HFF-Myc (cell line): Measurements from ENCODE around the gene BTRC.
"Not testable (repeated sequence)": the region's sequence is repeated elsewhere in the genome, so short reads cannot be mapped to it uniquely, and the experiment has no call there.

ENCODE experiments used
- DNase-seq: peaks from one replicate; pipeline ENCODE4 v3.0.0-alpha.2; 2011; ENCODE audit warnings: low read depth; ENCODE audit errors: extremely low read depth
- H3K4me3 ChIP-seq: replicated peaks from 2 replicates; pipeline ENCODE4 v1.5.1; 2011; ENCODE audit warnings: low read depth, mild to moderate bottlenecking, control low read depth, low read length
- TF ChIP-seq, protein P1 (sequence below): IDR thresholded peaks from 2 replicates; pipeline ENCODE4 v1.5.1; 2012; ENCODE audit warnings: mild to moderate bottlenecking, low read depth, low read length, control low read depth; ENCODE audit errors: missing control alignments

Gene BTRC

GRCh38 chr10:101405001-101405400 is 51.0 kb downstream of the BTRC start:
- TF ChIP-seq, protein P1, sequence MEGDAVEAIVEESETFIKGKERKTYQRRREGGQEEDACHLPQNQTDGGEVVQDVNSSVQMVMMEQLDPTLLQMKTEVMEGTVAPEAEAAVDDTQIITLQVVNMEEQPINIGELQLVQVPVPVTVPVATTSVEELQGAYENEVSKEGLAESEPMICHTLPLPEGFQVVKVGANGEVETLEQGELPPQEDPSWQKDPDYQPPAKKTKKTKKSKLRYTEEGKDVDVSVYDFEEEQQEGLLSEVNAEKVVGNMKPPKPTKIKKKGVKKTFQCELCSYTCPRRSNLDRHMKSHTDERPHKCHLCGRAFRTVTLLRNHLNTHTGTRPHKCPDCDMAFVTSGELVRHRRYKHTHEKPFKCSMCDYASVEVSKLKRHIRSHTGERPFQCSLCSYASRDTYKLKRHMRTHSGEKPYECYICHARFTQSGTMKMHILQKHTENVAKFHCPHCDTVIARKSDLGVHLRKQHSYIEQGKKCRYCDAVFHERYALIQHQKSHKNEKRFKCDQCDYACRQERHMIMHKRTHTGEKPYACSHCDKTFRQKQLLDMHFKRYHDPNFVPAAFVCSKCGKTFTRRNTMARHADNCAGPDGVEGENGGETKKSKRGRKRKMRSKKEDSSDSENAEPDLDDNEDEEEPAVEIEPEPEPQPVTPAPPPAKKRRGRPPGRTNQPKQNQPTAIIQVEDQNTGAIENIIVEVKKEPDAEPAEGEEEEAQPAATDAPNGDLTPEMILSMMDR = no peak
- no peak overlapping the region for H3K4me3 ChIP-seq
- DNase-seq = no peak

DNA sequence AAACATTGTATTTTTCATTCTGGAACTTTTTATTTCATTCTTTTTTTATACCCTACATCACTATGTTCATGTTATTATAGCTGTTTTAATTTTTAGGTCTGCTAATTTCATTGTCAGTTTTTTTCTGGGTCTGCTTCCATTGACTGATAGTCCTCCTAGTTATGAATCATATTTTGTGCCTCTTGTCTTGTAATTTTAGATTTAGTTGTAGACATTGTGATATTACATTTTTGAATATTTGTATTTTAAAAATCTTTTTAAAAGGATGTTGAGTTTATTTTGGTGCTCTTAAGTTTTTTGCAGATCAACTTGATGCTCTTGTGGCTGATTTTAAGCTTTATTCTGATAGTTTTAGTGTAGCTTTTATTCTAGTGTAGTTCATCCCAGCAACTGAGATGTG is 57.6 kb downstream of the BTRC start:
- H3K4me3 ChIP-seq = no peak overlapping the region
- TF ChIP-seq, protein P1 = no peak
- DNase-seq = no peak

DNA sequence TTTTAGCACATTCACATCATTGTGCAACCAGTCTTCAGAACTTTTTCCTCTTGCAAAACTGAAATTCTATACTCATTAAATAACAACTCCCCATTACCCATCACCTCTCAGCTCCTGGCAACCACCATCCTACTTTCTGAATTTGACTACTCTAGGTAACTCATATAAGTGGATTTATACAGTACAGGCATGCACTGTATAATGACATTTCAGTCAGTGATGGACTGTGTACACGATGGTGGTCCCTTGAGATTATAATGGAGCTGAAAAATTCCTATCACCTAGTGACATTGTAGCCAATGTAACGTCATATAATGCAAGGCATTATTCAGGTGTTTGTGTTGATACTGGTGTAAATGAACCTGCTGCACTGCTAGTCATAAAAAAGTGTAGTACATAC is 60.1 kb downstream of the BTRC start:
- no peak for DNase-seq
- TF ChIP-seq, protein P1 = no peak
- H3K4me3 ChIP-seq = no peak overlapping the region

DNA sequence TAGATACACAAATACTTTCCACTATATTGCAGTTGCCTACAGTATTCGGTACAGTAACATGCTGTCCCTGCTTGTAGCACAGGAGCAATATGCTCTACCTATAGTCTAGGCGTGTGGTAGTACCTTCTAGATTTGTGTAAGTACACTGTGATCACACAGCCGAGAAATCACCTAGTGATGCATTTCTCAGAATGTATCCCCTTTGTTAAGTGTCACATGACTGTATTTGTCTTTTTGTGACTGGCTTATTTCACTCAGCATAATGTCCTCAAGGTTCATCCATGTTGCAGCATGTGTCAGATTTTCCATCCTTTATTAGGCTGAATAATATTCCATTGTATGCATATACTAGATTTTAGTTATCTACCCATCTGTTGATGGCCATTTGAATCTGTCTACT is 61.9 kb downstream of the BTRC start:
- no peak for DNase-seq

DNA sequence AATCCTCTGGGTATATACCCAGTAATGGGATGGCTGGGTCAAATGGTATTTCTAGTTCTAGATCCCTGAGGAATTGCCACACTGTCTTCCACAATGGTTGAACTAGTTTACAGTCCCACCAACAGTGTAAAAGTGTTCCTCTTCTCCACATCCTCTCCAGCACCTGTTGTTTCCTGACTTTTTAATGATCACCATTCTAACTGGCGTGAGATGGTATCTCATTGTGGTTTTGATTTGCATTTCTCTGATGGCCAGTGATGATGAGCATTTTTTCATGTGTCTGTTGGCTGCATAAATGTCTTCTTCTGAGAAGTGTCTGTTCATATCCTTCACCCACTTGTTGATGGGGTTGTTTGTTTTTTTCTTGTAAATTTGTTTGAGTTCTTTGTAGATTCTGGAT is 68.0 kb downstream of the BTRC start:
- not testable (repeated sequence) for DNase-seq, H3K4me3 ChIP-seq

More for the DNA sequence above, 61.9 kb downstream of the BTRC start:
- no peak overlapping the region for H3K4me3 ChIP-seq
- TF ChIP-seq, protein P1 = no peak

DNA sequence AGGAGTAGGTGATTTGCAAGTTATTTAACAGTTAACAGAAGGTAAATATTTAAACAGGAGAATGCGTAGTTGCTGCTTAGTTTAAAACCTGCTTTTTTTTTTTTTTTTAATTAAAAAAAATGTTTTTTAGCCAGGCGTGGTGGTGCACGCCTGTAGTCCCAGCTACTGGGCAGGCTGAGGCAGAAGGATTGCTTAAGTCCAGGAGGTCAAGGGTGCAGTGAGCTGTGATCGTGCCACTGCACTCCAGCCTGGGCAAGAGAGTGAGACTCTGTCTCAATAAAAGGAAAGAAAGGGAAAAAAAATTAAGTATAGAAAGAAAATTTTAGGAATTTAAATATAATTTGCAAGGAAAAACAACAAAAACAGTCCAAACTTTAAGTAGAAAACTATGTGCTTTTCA is 71.6 kb downstream of the BTRC start:
- H3K4me3 ChIP-seq = no peak overlapping the region
- no peak for DNase-seq
- TF ChIP-seq, protein P1 = no peak

DNA sequence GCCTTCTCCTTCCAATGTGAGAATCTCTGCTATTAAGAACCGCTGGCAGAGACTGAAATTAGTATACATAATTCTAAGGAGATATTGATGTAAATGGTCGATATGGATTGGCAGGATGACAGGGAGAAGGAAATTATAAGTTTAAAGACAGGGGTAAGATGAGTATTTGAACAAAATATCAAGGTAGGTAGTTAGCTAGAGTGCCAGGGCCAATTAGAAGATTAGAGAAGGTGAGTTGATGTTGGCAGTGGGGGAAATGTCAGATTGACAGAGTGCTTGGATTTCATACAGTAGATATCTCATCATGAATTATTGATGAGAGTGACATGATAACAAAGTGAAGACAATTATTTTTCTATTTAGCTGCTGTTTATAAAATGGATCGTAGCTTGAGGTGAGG is 74.1 kb downstream of the BTRC start:
- TF ChIP-seq, protein P1 = no peak
- DNase-seq = no peak
- H3K4me3 ChIP-seq = no peak overlapping the region
